Endothelial cell (in vitro differentiated cells): ENCODE measurements around the gene WNT7B. TPM values are rescaled to one million over a fixed set of nuclear protein-coding genes. Genes with fewer than 3 reads are reported as not detected.

ENCODE experiments used
- DNase-seq: peaks from one replicate; pipeline ENCODE4 v3.0.0; 2021; ENCODE audit warnings: low spot score
- H3K27ac Mint-ChIP-seq: one replicate; pipeline ENCODE4 v1.8.0; 2021; ENCODE audit warnings: mixed read lengths, inconsistent platforms; ENCODE audit not compliant: unreplicated experiment
- H3K27me3 Mint-ChIP-seq: one replicate; pipeline ENCODE4 v1.8.0; 2021; ENCODE audit warnings: mild to moderate bottlenecking, moderate library complexity, mixed read lengths, inconsistent platforms; ENCODE audit not compliant: unreplicated experiment
- H3K36me3 Mint-ChIP-seq: one replicate; pipeline ENCODE4 v1.8.0; 2021; ENCODE audit warnings: mild to moderate bottlenecking, low read depth, mixed read lengths, inconsistent platforms; ENCODE audit not compliant: unreplicated experiment
- H3K4me1 Mint-ChIP-seq: one replicate; pipeline ENCODE4 v1.8.0; 2021; ENCODE audit warnings: mild to moderate bottlenecking, mixed read lengths, inconsistent platforms; ENCODE audit not compliant: unreplicated experiment
- H3K4me3 Mint-ChIP-seq: one replicate; pipeline ENCODE4 v1.8.0; 2021; ENCODE audit warnings: mild to moderate bottlenecking, mixed read lengths, inconsistent platforms; ENCODE audit not compliant: unreplicated experiment
- H3K9me3 Mint-ChIP-seq: one replicate; pipeline ENCODE4 v1.8.0; 2021; ENCODE audit warnings: mixed read lengths, inconsistent platforms; ENCODE audit not compliant: unreplicated experiment
- CTCF ChIP-seq: fragments of 200-600 bp; sonication (generic); IDR thresholded peaks from one replicate; pipeline ENCODE4 v1.5.0; 2021; ENCODE audit warnings: antibody characterized with exemption; ENCODE audit not compliant: unreplicated experiment
- total RNA-seq: library from RNA; stranded (reverse); fragmentation: NEBNext Ultra II Directional; extraction: Animal tissue kit (Norgen Biotek cat#: 25700); gene quantifications from one replicate; pipeline ENCODE4 v1.2.1, GENCODE V29; 2021; ENCODE audit not compliant: unreplicated experiment

WNT7B gene
- total RNA-seq, 1 donor from 2014 or later = not detected

- Mint-ChIP-seq H3K27me3 (peaks cover 3% of the 10 kb centered on the region), H3K9me3 (no peaks in the 10 kb centered on the region), H3K4me3 (no peak overlapping the region), H3K27ac (no peak overlapping the region), H3K4me1 (peaks cover 3% of the 10 kb centered on the region), H3K36me3 (no peaks in the 10 kb centered on the region)
- no peak for TF ChIP-seq CTCF
- DNase-seq = no peak
Observed at GRCh38 chr22:45891471-45891995, 85.4 kb downstream of the WNT7B start.

- H3K27ac Mint-ChIP-seq = no peak overlapping the region
- no peak for DNase-seq
- no peaks in the 10 kb centered on the region for H3K9me3 Mint-ChIP-seq
- H3K4me3 Mint-ChIP-seq = no peak overlapping the region
- peaks cover 3% of the 10 kb centered on the region for H3K27me3 Mint-ChIP-seq
- peaks cover 3% of the 10 kb centered on the region for H3K4me1 Mint-ChIP-seq
- no peak for TF ChIP-seq CTCF
- no peaks in the 10 kb centered on the region for H3K36me3 Mint-ChIP-seq
Observed at GRCh38 chr22:45891021-45891421, 85.9 kb downstream of the WNT7B start.

- H3K27ac Mint-ChIP-seq = no peak overlapping the region
- peaks cover 4% of the 10 kb centered on the region for H3K27me3 Mint-ChIP-seq
- H3K4me1 Mint-ChIP-seq = peaks cover 3% of the 10 kb centered on the region
- no peak overlapping the region for H3K4me3 Mint-ChIP-seq
- H3K9me3 Mint-ChIP-seq = no peaks in the 10 kb centered on the region
- no peak for DNase-seq
- TF ChIP-seq CTCF = no peak
- no peaks in the 10 kb centered on the region for H3K36me3 Mint-ChIP-seq
Observed at GRCh38 chr22:45890351-45890635, 86.7 kb downstream of the WNT7B start.

GRCh38 chr22:45889539-45890350 is 87.2 kb downstream of the WNT7B start:
- no peak for TF ChIP-seq CTCF
- Mint-ChIP-seq H3K4me3 (no peak overlapping the region), H3K27me3 (peaks cover 4% of the 10 kb centered on the region), H3K4me1 (peaks cover 3% of the 10 kb centered on the region), H3K27ac (no peak overlapping the region), H3K36me3 (no peaks in the 10 kb centered on the region), H3K9me3 (no peaks in the 10 kb centered on the region)
- DNase-seq = no peak

- TF ChIP-seq CTCF = no peak
- Mint-ChIP-seq H3K27me3 (peaks cover 4% of the 10 kb centered on the region), H3K4me3 (no peak overlapping the region), H3K4me1 (peaks cover 3% of the 10 kb centered on the region), H3K27ac (no peak overlapping the region), H3K9me3 (no peaks in the 10 kb centered on the region), H3K36me3 (no peaks in the 10 kb centered on the region)
- DNase-seq = no peak
Observed at GRCh38 chr22:45889093-45889538, 87.8 kb downstream of the WNT7B start.
